ENCODE data around the gene VDAC1. TPM values are rescaled to one million over a fixed set of nuclear protein-coding genes. Genes with fewer than 3 reads are reported as not detected.

The VDAC1 gene
- total RNA-seq, 4 donors from 2014 or later, result 122 to 166 (median 136) TPM

- WGBS, 2 donors, result 91 to 97% methylated on average over 5 of the region's 5 CpGs
- H3K27me3 ChIP-seq, result no peaks in the 10 kb centered on the region
- H3K4me1 ChIP-seq, result peaks cover 0 to 4% of the 10 kb centered on the region in 2 donors
- intact Hi-C loops (cut with DNase I), result no loop called here
- DNase-seq, result no peak
- peaks cover 3 to 24% of the 10 kb centered on the region in 2 donors for H3K36me3 ChIP-seq
- no peak overlapping the region for H3K27ac ChIP-seq
- TF ChIP-seq POLR2A (IDR thresholded peaks at IDR 0.05) (no peak), CTCF (IDR thresholded peaks at IDR 0.05) (no peak)
- H3K4me3 ChIP-seq (replicated peaks in 1 of 3), result no peak overlapping the region
- no peaks in the 10 kb centered on the region for H3K9me3 ChIP-seq
Observed at GRCh38 chr5:133983674-133984073, 21.1 kb downstream of the VDAC1 start.

DNA sequence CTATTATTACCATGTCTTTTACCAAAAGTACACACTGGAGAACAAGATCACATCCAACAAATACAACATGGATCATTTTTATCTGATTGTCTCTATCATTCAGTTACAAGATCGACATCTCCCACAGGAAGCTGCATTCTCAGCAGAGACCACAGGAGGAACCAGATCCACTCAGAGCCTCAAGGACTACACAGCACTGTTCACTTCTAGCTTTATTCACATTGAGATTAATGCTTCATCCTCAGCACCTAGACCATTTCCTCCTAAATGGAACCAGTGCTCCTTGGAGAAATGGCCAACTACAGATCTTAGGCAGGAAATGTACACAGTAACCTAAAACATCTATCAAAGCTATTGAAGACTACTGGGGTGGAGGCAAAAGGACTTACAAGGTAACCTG, 23.1 kb downstream of the VDAC1 start:
- TF ChIP-seq CTCF (IDR thresholded peaks at IDR 0.05), result no peak
- TF ChIP-seq POLR2A (IDR thresholded peaks at IDR 0.05), result no peak
- Histone ChIP-seq H3K36me3 (peaks cover 0 to 17% of the 10 kb centered on the region in 2 donors), H3K27me3 (no peaks in the 10 kb centered on the region), H3K9me3 (no peaks in the 10 kb centered on the region), H3K27ac (no peak overlapping the region), H3K4me3 (replicated peaks in 1 of 3) (no peak overlapping the region), H3K4me1 (peaks cover 8 to 13% of the 10 kb centered on the region in 2 donors)
- intact Hi-C loops (cut with DNase I), result no loop called here
- DNase-seq, result no peak
- 58 to 75% methylated on average over 1 of the region's 1 CpG for WGBS, 2 donors

GRCh38 chr5:133980652-133981051, 24.1 kb downstream of the VDAC1 start:
- H3K27me3 ChIP-seq, result no peaks in the 10 kb centered on the region
- no peak for DNase-seq

GRCh38 chr5:133978943-133979342, 25.8 kb downstream of the VDAC1 start:
- H3K4me1 ChIP-seq, result peaks cover 8 to 9% of the 10 kb centered on the region in 2 donors
- no peak overlapping the region for H3K4me3 ChIP-seq (replicated peaks in 1 of 3)
- H3K9me3 ChIP-seq, result no peaks in the 10 kb centered on the region
- no peaks in the 10 kb centered on the region for H3K27me3 ChIP-seq
- H3K27ac ChIP-seq, result no peak overlapping the region
- intact Hi-C loops (cut with DNase I), result no loop called here
- WGBS, 2 donors, result 93% methylated on average over 3 of the region's 3 CpGs
- TF ChIP-seq POLR2A (IDR thresholded peaks at IDR 0.05) (no peak), CTCF (IDR thresholded peaks at IDR 0.05) (no peak)
- no peak for DNase-seq
- H3K36me3 ChIP-seq, result peaks cover 21 to 35% of the 10 kb centered on the region in 2 donors

More at GRCh38 chr5:133980652-133981051, 24.1 kb downstream of the VDAC1 start:
- H3K27ac ChIP-seq, result no peak overlapping the region
- WGBS, 2 donors, result 81 to 92% methylated on average over 7 of the region's 7 CpGs
- TF ChIP-seq CTCF (IDR thresholded peaks at IDR 0.05) (no peak), POLR2A (IDR thresholded peaks at IDR 0.05) (no peak)
- intact Hi-C loops (cut with DNase I), result no loop called here
- peaks cover 4 to 18% of the 10 kb centered on the region in 2 donors for H3K36me3 ChIP-seq
- H3K4me1 ChIP-seq, result peaks cover 8 to 10% of the 10 kb centered on the region in 2 donors
- no peak overlapping the region for H3K4me3 ChIP-seq (replicated peaks in 1 of 3)
- H3K9me3 ChIP-seq, result no peaks in the 10 kb centered on the region

GRCh38 chr5:133977858-133978257, 26.9 kb downstream of the VDAC1 start:
- TF ChIP-seq CTCF (IDR thresholded peaks at IDR 0.05) (no peak), POLR2A (IDR thresholded peaks at IDR 0.05) (no peak)
- Histone ChIP-seq H3K9me3 (no peaks in the 10 kb centered on the region), H3K4me1 (peaks cover 8 to 9% of the 10 kb centered on the region in 2 donors), H3K4me3 (replicated peaks in 1 of 3) (no peak overlapping the region), H3K36me3 (peaks cover 31 to 44% of the 10 kb centered on the region in 2 donors), H3K27ac (no peak overlapping the region), H3K27me3 (no peaks in the 10 kb centered on the region)
- 72 to 84% methylated on average over 1 of the region's 1 CpG for WGBS, 2 donors
- DNase-seq, result no peak
- intact Hi-C loops (cut with DNase I), result no loop called here
